GM12801 (cell line): ENCODE results near the gene TMEM9.

ENCODE experiments used
- TF ChIP-seq, protein P1 (sequence below): IDR thresholded peaks from one replicate; pipeline ENCODE4 v1.5.1; 2011; ENCODE audit warnings: control low read depth; ENCODE audit not compliant: insufficient read length; ENCODE audit errors: extremely low read depth

TMEM9 gene

DNA sequence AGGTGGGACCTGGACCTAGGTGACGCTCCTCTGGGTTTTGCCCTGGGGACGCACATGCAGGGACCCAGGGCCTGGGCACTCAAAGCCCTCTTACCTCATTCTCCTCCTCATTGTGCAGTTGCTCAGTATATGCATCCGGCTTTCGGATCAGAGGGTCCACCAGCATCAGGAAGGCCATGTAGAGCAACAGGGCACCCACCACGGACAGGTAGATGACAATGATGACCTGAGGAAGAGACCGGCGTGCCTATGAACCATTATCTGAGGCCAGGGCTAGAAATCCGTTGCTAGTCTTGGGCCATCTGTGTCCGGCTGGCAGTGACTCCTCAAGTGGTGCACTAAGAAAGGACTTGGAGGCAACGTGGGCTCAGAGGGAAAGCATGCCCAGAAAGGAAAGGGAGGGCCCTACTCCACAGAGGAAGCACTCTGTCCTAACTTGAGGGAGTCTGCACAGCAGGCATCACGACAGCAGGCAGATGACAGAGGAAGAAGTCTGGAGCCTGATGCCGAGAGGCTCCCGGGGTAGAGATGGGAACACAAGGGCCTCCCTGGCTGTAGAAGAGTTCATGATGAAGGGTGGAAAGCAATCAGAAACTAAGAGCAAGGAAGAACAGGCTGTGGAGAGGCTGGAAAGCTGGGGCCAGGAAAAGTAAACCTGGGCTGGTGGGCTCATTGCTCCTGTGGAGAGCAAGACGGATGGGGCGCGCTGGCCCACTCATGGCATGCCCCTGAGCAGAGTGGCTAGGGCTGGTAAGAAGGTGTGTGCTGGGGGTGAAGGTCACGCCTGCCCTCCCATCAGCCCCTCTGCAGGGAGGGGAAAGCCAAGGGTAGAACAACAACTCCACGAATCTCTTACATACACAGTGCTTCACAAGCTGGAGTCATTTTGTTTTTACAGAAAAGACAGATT, 10.3 kb downstream of the TMEM9 start:
- TF ChIP-seq, protein P1, sequence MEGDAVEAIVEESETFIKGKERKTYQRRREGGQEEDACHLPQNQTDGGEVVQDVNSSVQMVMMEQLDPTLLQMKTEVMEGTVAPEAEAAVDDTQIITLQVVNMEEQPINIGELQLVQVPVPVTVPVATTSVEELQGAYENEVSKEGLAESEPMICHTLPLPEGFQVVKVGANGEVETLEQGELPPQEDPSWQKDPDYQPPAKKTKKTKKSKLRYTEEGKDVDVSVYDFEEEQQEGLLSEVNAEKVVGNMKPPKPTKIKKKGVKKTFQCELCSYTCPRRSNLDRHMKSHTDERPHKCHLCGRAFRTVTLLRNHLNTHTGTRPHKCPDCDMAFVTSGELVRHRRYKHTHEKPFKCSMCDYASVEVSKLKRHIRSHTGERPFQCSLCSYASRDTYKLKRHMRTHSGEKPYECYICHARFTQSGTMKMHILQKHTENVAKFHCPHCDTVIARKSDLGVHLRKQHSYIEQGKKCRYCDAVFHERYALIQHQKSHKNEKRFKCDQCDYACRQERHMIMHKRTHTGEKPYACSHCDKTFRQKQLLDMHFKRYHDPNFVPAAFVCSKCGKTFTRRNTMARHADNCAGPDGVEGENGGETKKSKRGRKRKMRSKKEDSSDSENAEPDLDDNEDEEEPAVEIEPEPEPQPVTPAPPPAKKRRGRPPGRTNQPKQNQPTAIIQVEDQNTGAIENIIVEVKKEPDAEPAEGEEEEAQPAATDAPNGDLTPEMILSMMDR = no peak

DNA sequence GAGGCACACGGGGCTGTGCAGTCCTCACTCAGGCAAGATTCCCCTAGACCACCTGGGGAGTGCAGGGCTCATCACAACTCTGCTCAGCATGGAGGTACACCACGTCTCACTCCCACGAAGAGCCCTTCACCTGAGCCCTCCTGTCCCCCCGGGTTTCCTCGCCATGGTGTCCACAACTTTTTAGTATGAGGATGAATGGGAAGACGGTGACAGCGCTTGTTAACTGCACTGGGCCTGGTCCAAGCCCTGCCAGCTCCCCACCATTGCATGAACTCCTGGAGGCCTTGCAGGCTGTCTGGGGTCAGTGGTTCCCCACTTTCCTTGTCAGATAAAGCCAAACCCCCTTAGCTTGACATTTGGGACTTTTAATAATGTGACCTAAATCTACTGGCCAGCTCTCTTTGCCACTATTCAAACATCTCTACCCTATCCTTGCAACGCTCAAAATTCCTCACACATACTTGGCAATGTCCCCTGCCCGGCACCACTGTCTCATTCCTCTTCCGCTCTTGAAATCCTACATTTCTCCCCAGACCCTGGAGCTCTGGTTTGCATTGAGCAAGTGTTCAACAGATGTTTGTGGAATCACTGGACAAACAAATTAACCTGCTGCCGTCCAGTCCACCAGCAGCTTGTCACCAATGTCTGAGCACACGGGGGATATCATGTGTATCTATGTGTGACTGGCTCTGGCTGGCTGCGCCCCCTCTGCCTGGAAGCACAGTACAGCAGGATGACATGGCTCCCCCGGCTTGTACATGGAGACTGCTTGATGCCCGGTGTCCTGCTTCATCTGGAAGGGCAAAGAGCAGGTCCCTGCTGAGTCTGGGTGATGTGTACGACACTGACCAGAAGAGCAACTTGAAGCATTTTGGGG, 11.2 kb downstream of the TMEM9 start:
- TF ChIP-seq, protein P1 = no peak

DNA sequence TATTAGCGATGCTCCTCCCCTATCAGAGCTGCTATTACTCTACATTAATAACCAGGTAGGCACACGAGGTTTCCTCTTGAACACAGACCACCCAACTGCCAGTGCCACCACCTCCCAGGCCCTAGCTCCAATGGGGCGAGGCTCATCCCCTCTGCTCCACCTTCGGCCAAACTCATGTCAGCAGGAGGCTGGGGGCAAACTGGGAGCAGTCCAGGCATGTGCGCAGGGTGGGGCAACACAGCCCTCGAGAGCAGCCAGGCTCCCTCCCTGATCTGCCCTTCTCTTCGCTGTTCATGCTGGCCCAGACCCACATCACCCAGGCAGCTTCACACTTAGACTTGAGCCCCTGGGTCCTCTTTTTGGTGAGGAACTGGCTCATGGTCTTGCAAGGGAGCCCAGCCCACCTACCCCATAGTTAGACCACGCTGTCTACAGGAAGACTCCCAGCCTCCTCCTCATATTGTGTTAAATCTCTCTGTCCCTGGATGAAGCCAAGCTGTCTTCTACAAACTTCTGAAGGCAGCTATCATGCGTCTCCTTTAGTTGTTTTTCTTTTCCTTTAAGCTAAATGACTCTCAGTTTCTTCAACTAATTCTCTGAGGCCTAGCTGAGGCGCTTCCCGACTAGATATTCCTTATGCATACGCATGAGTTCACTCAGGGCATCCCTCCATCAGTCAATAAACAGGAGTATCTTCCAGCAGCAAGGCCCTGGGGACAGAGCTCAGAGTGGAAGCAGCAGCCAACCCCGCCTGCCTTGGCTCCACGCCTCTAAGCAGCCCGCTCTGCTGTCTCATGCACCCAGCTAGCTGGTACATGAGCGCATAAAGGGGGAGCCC, 12.0 kb downstream of the TMEM9 start:
- TF ChIP-seq, protein P1 = no peak

DNA sequence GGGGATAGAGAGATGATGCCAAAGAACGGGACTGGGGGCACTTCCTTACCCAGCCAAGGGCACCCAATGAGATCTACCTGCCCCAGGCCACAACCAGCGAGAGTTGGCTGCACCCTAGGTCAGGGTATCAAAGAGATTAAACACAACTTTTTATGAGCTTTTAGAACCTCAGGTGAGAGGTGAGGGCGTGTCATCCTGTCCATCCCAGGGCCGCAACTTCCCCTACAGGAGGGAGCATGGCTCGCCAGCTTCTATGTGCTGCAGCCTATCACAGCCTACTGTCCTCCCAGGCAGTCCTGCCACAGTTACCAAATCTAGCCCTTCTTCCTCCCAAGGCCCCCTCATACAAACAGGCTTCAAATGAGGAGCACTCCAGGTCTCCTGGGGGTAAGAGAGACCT, 12.9 kb downstream of the TMEM9 start:
- TF ChIP-seq, protein P1 = no peak

DNA sequence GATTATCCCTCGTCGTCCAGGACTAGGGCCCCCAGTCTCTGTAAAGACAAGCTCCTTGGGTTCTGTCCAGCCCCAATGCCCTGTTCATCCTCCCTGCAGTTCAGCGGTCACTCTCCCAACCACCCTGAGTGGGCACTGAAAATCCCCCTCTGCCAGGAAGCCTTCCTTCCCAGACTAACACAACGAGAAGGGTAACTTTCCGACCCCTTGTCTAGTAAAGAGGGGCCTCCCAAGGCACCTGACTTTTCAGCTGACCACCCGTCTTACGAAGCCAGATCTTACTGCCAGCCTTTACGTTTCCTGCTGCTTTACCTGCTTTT, 13.4 kb downstream of the TMEM9 start:
- TF ChIP-seq, protein P1 = no peak

DNA sequence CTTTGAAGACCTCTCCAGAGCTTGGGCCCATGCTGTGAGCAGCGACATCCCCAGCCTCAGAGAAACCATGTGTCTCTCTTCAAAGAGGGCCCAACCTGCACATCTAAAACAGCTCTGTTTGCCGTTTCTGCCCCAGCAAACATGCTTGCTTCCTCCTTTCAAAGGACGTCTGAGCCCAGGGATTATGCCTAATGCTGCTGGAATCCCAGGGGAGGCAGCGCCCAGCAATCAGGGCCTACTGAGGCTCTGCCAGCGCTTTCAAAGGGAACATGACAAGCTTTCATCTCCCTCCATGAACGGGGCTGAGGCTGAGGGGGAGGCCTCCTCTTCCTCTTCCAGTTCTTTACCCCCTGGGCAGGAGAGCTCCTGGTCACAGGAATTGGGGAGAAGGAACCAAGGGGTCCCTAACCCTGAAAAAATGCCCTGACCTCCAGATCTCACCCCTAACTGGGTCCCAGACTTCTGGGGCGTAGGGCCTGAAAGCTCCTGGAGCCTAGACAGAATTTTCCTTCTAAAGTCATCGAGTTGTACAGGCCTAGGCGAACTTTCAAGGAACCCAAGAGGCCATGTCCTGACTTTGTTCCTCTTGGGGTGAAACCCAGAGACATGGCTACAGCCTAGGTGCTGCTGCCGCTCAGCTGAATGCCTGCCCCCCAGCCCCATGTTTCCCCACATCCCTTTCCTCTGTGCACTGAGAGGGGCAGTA, 13.9 kb downstream of the TMEM9 start:
- TF ChIP-seq, protein P1 = no peak

DNA sequence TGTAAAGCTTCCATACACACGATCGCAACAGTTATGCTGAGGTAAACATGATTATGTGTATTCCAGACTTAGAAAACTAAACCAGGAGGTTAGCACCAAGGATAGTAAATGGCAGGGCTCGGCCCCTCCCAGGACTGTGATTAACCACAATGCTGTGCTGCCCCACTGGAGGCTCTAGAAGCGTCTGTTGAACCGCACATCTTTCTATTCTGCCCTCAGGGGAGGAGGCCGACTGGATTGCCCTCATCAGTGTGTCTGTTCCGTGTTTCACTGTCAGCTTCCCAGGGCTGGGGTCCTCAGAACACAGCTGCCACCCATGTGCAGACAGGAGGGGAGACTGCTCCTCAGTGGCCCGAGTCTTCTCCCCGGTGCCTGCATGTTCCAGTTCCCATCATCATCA, 14.5 kb downstream of the TMEM9 start:
- TF ChIP-seq, protein P1 = no peak
